Neuronal stem cell (in vitro differentiated cells): ENCODE results near the gene SLC9A8.
"Not testable (repeated sequence)": the region's sequence is repeated elsewhere in the genome, so short reads cannot be mapped to it uniquely, and the experiment has no call there.

ENCODE experiments used
- DNase-seq: peaks from one replicate; pipeline ENCODE4 v3.0.0-alpha.2; 2013; ENCODE audit warnings: low spot score
- H2AFZ ChIP-seq: one replicate; pipeline ENCODE4 v1.6.1; 2013; ENCODE audit warnings: mild to moderate bottlenecking, low read length, inconsistent platforms
- H2AK5ac ChIP-seq: 2 replicates; pipeline ENCODE4 v1.6.1; 2013; ENCODE audit warnings: low read depth, mild to moderate bottlenecking, inconsistent platforms, low read length, moderate library complexity, mixed read lengths
- H2BK120ac ChIP-seq: 2 replicates; pipeline ENCODE4 v1.6.1; 2013; ENCODE audit warnings: low read depth, mild to moderate bottlenecking, inconsistent platforms, low read length, moderate library complexity, mixed read lengths
- H2BK12ac ChIP-seq: one replicate; pipeline ENCODE4 v1.6.1; 2013; ENCODE audit warnings: low read length, inconsistent platforms
- H2BK15ac ChIP-seq: 2 replicates; pipeline ENCODE4 v1.6.1; 2013; ENCODE audit warnings: mild to moderate bottlenecking, low read length, inconsistent platforms, mixed read lengths
- H2BK5ac ChIP-seq: one replicate; pipeline ENCODE4 v1.6.1; 2013; ENCODE audit warnings: inconsistent platforms, mild to moderate bottlenecking, low read length, moderate library complexity
- H3K14ac ChIP-seq: one replicate; pipeline ENCODE4 v1.6.1; 2013; ENCODE audit warnings: low read length, inconsistent platforms
- H3K18ac ChIP-seq: 2 replicates; pipeline ENCODE4 v1.6.1; 2013; ENCODE audit warnings: low read length, inconsistent platforms
- H3K23ac ChIP-seq: 2 replicates; pipeline ENCODE4 v1.6.1; 2013; ENCODE audit warnings: low read depth, mild to moderate bottlenecking, mixed read lengths, low read length, inconsistent platforms; ENCODE audit not compliant: poor library complexity
- H3K27ac ChIP-seq: replicated peaks from 3 replicates; pipeline ENCODE4 v1.5.1; 2013; ENCODE audit warnings: low read length, inconsistent platforms
- H3K27me3 ChIP-seq, 3 experiments: 2 replicates each; pipeline ENCODE4 v1.6.1; 2013; ENCODE audit warnings: low read length in 3 of 3, mild to moderate bottlenecking in 2 of 3, inconsistent platforms in 1 of 3, low read depth in 1 of 3, mixed read lengths in 1 of 3, moderate library complexity in 1 of 3; ENCODE audit not compliant: control insufficient read depth in 3 of 3, insufficient read depth in 3 of 3
- H3K36me3 ChIP-seq, 2 donors: replicated peaks in 1 of 2; 2 replicates each; pipeline ENCODE4 v1.6.1; 2013; ENCODE audit warnings: low read length in 2 of 2; ENCODE audit not compliant: control insufficient read depth in 2 of 2, insufficient read depth in 2 of 2
- H3K4ac ChIP-seq: 2 replicates; pipeline ENCODE4 v1.6.1; 2013; ENCODE audit warnings: inconsistent platforms, mild to moderate bottlenecking, low read length, moderate library complexity
- H3K4me1 ChIP-seq, 2 donors: 1 replicate in 1 of 2; 2 replicates in 1 of 2; pipeline ENCODE4 v1.6.1; 2013; ENCODE audit warnings: low read length in 2 of 2, low read depth in 1 of 2; ENCODE audit not compliant: control insufficient read depth in 2 of 2, insufficient read depth in 1 of 2
- H3K4me2 ChIP-seq: one replicate; pipeline ENCODE4 v1.6.1; 2013; ENCODE audit warnings: mild to moderate bottlenecking, low read length, inconsistent platforms; ENCODE audit not compliant: insufficient read depth, poor library complexity, severe bottlenecking
- H3K4me3 ChIP-seq, 2 donors: 2 replicates each; pipeline ENCODE4 v1.5.1; 2013; ENCODE audit warnings: low read length in 2 of 2, mild to moderate bottlenecking in 2 of 2, inconsistent platforms in 1 of 2, moderate library complexity in 1 of 2
- H3K79me1 ChIP-seq: one replicate; pipeline ENCODE4 v1.6.1; 2013; ENCODE audit warnings: low read depth, mild to moderate bottlenecking, inconsistent platforms, low read length, moderate library complexity
- H3K9ac ChIP-seq: one replicate; pipeline ENCODE4 v1.6.1; 2013; ENCODE audit warnings: mild to moderate bottlenecking, low read depth, low read length, inconsistent platforms; ENCODE audit not compliant: poor library complexity
- H3K9me3 ChIP-seq, 2 donors: replicated peaks in 1 of 2; 2 replicates each; pipeline versions ENCODE3 to v1.6.1; 2013; ENCODE audit warnings: low read length in 2 of 2, mild to moderate bottlenecking in 2 of 2, inconsistent platforms in 1 of 2, low read depth in 1 of 2, mixed read lengths in 1 of 2, moderate library complexity in 1 of 2; ENCODE audit not compliant: control insufficient read depth in 2 of 2, insufficient read depth in 1 of 2
- H4K8ac ChIP-seq: one replicate; pipeline ENCODE4 v1.6.1; 2013; ENCODE audit warnings: low read depth, mild to moderate bottlenecking, inconsistent platforms, low read length, moderate library complexity
- H4K91ac ChIP-seq: one replicate; pipeline ENCODE4 v1.6.1; 2013; ENCODE audit warnings: low read length, low read depth, mild to moderate bottlenecking, inconsistent platforms; ENCODE audit not compliant: poor library complexity
- WGBS, 2 donors: extraction: QIAGEN DNeasy Blood & Tissue Kit; methylation state at CpG; one replicate each; pipeline ENCODE4 v1.1.7; 2013; ENCODE audit warnings: missing lambda C conversion rate in 2 of 2, mixed read lengths in 1 of 2; ENCODE audit not compliant: insufficient read length in 2 of 2, insufficient replicate concordance in 1 of 2; ENCODE audit errors: extremely low coverage in 2 of 2; 5-methylcytosine and 5-hydroxymethylcytosine counted together

SLC9A8 gene

DNA sequence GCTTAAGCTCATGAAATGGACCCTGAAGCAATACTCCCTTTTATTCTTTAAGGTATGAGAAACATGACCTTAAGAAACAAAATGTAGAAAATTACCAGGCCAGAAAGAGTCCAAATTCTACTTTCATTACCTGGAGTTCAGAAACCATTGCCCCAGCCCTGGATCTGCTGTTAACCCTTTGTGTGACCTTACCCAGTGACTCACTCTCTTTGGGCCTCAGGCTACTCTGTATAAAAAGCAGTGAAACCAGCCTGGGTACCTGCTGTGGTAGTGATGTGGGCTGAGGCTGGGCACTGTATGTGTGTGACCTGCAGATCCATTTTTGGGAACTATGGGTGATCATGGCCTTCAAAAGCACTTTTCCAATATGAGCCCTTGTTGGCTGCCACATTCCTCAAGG is 47.2 kb downstream of the SLC9A8 start:
- Histone ChIP-seq H2AFZ (no peak overlapping the region), H3K4me3 (no peak overlapping the region), H2BK120ac (no peak overlapping the region), H3K9ac (no peak overlapping the region), H3K36me3 (peaks cover 5 to 40% of the 10 kb centered on the region in 2 donors), H2BK12ac (no peak overlapping the region), H3K14ac (no peak overlapping the region), H3K27ac (no peak overlapping the region), H2BK15ac (no peak overlapping the region), H3K27me3 (no peaks in the 10 kb centered on the region), H2BK5ac (no peak overlapping the region), H3K4me1 (peaks cover 0 to 2% of the 10 kb centered on the region in 2 donors), H3K79me1 (no peaks in the 10 kb centered on the region), H4K91ac (no peak overlapping the region), H3K23ac (no peak overlapping the region), H4K8ac (no peak overlapping the region), H3K18ac (no peak overlapping the region), H3K4me2 (no peak overlapping the region), H3K4ac (no peak overlapping the region), H3K9me3 (no peaks in the 10 kb centered on the region), H2AK5ac (no peak overlapping the region)
- DNase-seq: no peak

DNA sequence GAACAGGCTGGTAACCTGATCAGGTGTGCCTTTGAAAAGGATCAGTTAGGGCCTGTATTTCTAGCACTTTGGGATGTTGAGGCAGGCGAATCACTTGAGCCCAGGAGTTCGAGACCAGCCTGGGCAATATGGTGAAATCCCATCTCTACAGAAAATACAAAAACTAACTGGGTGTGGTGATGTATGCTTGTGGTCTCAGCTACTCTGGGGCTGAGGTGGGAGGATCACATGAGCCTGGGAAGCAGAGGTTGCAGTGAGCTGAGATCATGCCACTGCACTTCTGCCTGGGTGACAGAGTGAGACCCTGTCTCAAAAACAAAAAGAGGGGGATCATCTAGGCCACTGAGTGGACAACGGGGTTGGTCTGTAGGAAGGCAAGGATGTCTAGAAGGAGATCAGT is 48.6 kb downstream of the SLC9A8 start:
- WGBS, 2 donors: no CpG with 5 or more reads among the region's 3 CpGs
- H3K14ac ChIP-seq, H4K91ac ChIP-seq, H3K79me1 ChIP-seq, H3K4ac ChIP-seq, H3K9me3 ChIP-seq, H2BK120ac ChIP-seq, H2BK15ac ChIP-seq, H3K9ac ChIP-seq, H3K4me1 ChIP-seq, H3K27me3 ChIP-seq, DNase-seq, H3K27ac ChIP-seq, H3K4me2 ChIP-seq, H2BK12ac ChIP-seq, H2AK5ac ChIP-seq, H3K4me3 ChIP-seq, H2AFZ ChIP-seq, H2BK5ac ChIP-seq, H3K18ac ChIP-seq, H3K23ac ChIP-seq, H4K8ac ChIP-seq: not testable (repeated sequence)
- peaks cover 6 to 43% of the 10 kb centered on the region in 2 donors for H3K36me3 ChIP-seq

DNA sequence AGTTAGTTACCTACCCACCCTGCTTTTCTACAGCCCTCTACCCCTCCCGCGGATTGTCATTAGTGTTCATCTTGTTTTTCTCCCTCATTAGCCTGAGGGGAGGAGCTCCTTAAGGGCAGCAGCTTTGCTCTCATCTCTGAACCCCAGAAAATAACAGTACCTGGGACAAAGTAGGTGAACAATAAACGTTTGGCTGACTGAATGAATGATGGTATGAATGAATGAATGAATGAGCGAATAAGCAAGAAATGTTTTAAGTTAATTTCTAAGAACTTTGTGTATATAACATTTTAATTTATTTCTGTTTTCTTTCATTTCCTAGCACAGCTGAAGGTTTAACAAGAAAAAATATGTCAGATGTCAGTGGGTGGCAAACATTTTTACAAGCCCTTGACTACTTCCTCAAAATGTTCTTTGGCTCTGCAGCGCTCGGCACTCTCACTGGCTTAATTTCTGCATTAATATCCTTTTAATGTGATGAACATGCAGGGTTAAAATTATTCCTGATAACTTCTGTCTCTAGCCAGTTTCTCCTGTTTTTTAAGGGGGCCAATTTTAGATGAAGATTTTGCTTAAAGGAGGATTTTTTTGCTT is 50.1 kb downstream of the SLC9A8 start:
- Histone ChIP-seq H3K4me2 (no peak overlapping the region), H2BK15ac (no peak overlapping the region), H2BK5ac (no peak overlapping the region), H2AFZ (no peak overlapping the region), H3K18ac (no peak overlapping the region), H2AK5ac (no peak overlapping the region), H3K9me3 (no peaks in the 10 kb centered on the region), H3K23ac (no peak overlapping the region), H3K9ac (no peak overlapping the region), H3K4ac (no peak overlapping the region), H4K8ac (no peak overlapping the region), H3K36me3 (peaks cover 6 to 35% of the 10 kb centered on the region in 2 donors), H2BK120ac (no peak overlapping the region), H3K27me3 (no peaks in the 10 kb centered on the region), H4K91ac (no peak overlapping the region), H3K27ac (no peak overlapping the region), H3K14ac (no peak overlapping the region), H3K4me1 (peaks cover 2 to 4% of the 10 kb centered on the region in 2 donors), H2BK12ac (no peak overlapping the region), H3K4me3 (no peak overlapping the region), H3K79me1 (no peaks in the 10 kb centered on the region)
- WGBS, 2 donors: no CpG with 5 or more reads among the region's 6 CpGs
- DNase-seq: no peak

DNA sequence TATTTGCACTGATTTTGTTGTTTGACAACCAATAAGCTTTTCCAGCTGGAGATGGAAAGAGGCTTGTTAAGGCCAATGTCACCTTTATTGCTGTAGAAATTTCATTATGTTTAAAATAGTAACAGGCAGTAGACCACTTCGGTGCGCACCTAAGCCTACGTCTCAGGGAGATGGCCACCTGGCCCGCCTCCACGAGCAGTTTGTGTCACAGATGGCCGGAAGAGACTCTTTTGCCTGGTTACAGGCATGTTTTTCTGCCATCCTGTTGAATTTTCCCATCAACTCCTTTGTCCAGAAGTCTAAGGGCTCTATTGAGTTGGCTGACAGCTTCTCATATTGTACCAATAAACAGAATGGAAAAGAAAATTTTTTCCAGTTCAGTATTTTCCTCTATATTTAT is 51.0 kb downstream of the SLC9A8 start:
- H3K18ac ChIP-seq: no peak overlapping the region
- peaks cover 6 to 41% of the 10 kb centered on the region in 2 donors for H3K36me3 ChIP-seq
- H4K8ac ChIP-seq: no peak overlapping the region
- no peak overlapping the region for H2BK15ac ChIP-seq
- no peak overlapping the region for H4K91ac ChIP-seq
- H3K27me3 ChIP-seq: no peaks in the 10 kb centered on the region
- no peak overlapping the region for H3K9ac ChIP-seq
- H3K23ac ChIP-seq: no peak overlapping the region
- H3K14ac ChIP-seq: no peak overlapping the region
- H2BK12ac ChIP-seq: no peak overlapping the region
- no peak overlapping the region for H2AFZ ChIP-seq
- no peak overlapping the region for H2BK120ac ChIP-seq
- H3K9me3 ChIP-seq: no peaks in the 10 kb centered on the region
- DNase-seq: no peak
- no peak overlapping the region for H2AK5ac ChIP-seq
- peaks cover 2 to 10% of the 10 kb centered on the region in 2 donors for H3K4me1 ChIP-seq
- no peak overlapping the region for H3K4ac ChIP-seq
- WGBS, 2 donors: no CpG with 5 or more reads among the region's 6 CpGs
- H3K4me2 ChIP-seq: no peak overlapping the region
- H3K27ac ChIP-seq: no peak overlapping the region
- H3K79me1 ChIP-seq: no peaks in the 10 kb centered on the region
- no peak overlapping the region for H2BK5ac ChIP-seq
- no peak overlapping the region for H3K4me3 ChIP-seq
